Mucosa of descending colon (tissue), 3 donors: ENCODE data around the gene TFDP2. TPM values are rescaled to one million over a fixed set of nuclear protein-coding genes. Genes with fewer than 3 reads are reported as not detected.

ENCODE experiments used
- ATAC-seq: fragments of 200-7000 bp; cut with Tn5 transposase; one replicate; pipeline ENCODE4 v1.9.1; 2020; ENCODE audit warnings: mild to moderate bottlenecking, moderate library complexity
- DNase-seq, 3 donors: peaks; one replicate each; pipeline ENCODE4 v3.0.0-alpha.2; 2020
- H3K36me3 ChIP-seq: fragments of 200-600 bp; one replicate; pipeline ENCODE4 v1.8.0; 2021; ENCODE audit warnings: low read depth, mild to moderate bottlenecking
- H3K4me1 ChIP-seq: fragments of 200-600 bp; one replicate; pipeline ENCODE4 v1.8.0; 2021; ENCODE audit warnings: low read depth, mild to moderate bottlenecking
- H3K4me3 ChIP-seq: fragments of 200-600 bp; one replicate; pipeline ENCODE4 v1.8.0; 2021; ENCODE audit warnings: mild to moderate bottlenecking
- H3K9me3 ChIP-seq: fragments of 200-600 bp; one replicate; pipeline ENCODE4 v1.8.0; 2021; ENCODE audit warnings: mild to moderate bottlenecking
- CTCF ChIP-seq: fragments of 200-600 bp; IDR thresholded peaks from one replicate; pipeline ENCODE4 v1.8.0; 2022; ENCODE audit warnings: antibody characterized with exemption, mild to moderate bottlenecking
- intact Hi-C, 2 donors: fragments of 100-400 bp; cut with DNase I in 1 of 2; cut with micrococcal nuclease in 1 of 2; formaldehyde crosslinking; loops; one replicate each; pipeline versions ENCODE4 v1.11.0 to v1.11.1; 2022; cut with DNase I, micrococcal nuclease
- total RNA-seq, 3 donors: library from RNA; stranded (reverse); fragmentation: NEBNext Ultra II Directional in 2 of 3; extraction: Animal tissue kit (Norgen Biotek cat#: 25700) in 2 of 3; gene quantifications; one replicate each; pipeline versions ENCODE4 v1.2.1 to v1.2.4, GENCODE V29; 2021 to 2023
- donor health status: DM: no; HTN: no; CAD: no; lungs with moderate emphysema.
- donor health status: DM: no; HTN: no; CAD: no.
- donor health status: DM: no; HTN: yes; CAD: no.

TFDP2 gene
- total RNA-seq, 3 donors from 2014 or later: 45.1 to 61.4 (median 54.8) TPM

GRCh38 chr3:142057331-142057725, 92.0 kb downstream of the TFDP2 start:
- Histone ChIP-seq H3K9me3 (no peaks in the 10 kb centered on the region), H3K36me3 (no peaks in the 10 kb centered on the region), H3K4me1 (no peaks in the 10 kb centered on the region), H3K4me3 (no peak overlapping the region)
- no peak for DNase-seq
- no peak for ATAC-seq
- intact Hi-C loops: no loop called here
- TF ChIP-seq CTCF: no peak

- no peaks in the 10 kb centered on the region for H3K36me3 ChIP-seq
- ATAC-seq: no peak
- TF ChIP-seq CTCF: no peak
- H3K4me1 ChIP-seq: no peaks in the 10 kb centered on the region
- no peak for DNase-seq
- intact Hi-C loops: no loop called here
- no peak overlapping the region for H3K4me3 ChIP-seq
- no peaks in the 10 kb centered on the region for H3K9me3 ChIP-seq
Measured at GRCh38 chr3:142056656-142057330, 92.6 kb downstream of the TFDP2 start.

GRCh38 chr3:142053835-142054234, 95.5 kb downstream of the TFDP2 start:
- ATAC-seq (no peak), DNase-seq (no peak)
- Histone ChIP-seq H3K4me3 (no peak overlapping the region), H3K36me3 (no peaks in the 10 kb centered on the region), H3K4me1 (no peaks in the 10 kb centered on the region), H3K9me3 (no peaks in the 10 kb centered on the region)
- intact Hi-C loops: no loop called here
- TF ChIP-seq CTCF: no peak

DNA sequence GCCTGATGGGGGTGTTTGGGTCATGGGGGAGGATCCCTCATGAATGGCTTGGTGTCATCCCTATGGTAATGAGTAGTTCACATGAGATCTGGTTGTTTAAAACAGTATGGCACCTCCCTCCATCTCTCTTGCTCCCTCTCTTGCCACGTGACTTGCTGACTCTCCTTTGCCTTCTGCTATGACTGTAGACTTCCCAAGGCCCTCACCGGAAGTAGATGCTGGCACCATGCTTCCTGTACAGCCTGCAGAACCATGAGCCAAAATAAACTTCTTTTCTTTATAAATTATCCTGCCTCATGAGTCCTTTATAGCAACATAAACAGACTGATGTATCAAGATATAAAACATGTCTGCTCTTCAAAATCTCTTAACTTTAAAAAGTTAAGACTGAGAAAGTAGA, 96.1 kb downstream of the TFDP2 start:
- DNase-seq (no peak), ATAC-seq (no peak)
- intact Hi-C loops: no loop called here
- H3K9me3 ChIP-seq: no peaks in the 10 kb centered on the region
- H3K4me3 ChIP-seq: no peak overlapping the region
- no peaks in the 10 kb centered on the region for H3K4me1 ChIP-seq
- no peak for TF ChIP-seq CTCF
- no peaks in the 10 kb centered on the region for H3K36me3 ChIP-seq

DNA sequence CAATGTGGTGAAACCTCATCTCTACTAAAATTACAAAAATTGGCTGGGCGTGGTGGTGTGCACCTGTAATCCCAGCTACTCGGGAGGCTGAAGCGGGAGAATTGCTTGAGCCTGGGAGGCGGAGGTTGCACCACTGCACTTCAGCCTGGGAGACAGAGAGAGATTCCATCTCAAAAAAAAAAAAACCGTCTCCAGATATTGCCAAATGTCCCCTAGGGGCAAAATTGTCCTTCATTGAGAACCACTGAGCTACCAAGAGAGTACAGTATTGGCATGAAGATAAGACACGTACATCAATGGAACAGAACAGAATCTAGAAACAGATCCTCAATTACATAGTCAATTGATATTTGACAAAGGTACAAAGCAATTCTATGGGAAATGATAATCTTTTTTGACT, 98.0 kb downstream of the TFDP2 start:
- no peaks in the 10 kb centered on the region for H3K36me3 ChIP-seq
- no peak for ATAC-seq
- intact Hi-C loops: no loop called here

More for the DNA sequence above, 98.0 kb downstream of the TFDP2 start:
- Histone ChIP-seq H3K4me1 (no peaks in the 10 kb centered on the region), H3K4me3 (no peak overlapping the region), H3K9me3 (no peaks in the 10 kb centered on the region)
- no peak for TF ChIP-seq CTCF
- no peak for DNase-seq
